AG04449 (cell line): ENCODE results near the gene TMEM106C.

Source experiments
- CTCF ChIA-PET: fragments of 350-600 bp; formaldehyde crosslinking; extraction: SDS; loops from one replicate; lab custom pipeline; 2021; ENCODE audit warnings: antibody characterized with exemption; lab: Yijun Ruan, JAX
- POLR2A ChIA-PET: fragments of 400-600, 350-600 bp; formaldehyde crosslinking; extraction: SDS; loops from one replicate; lab custom pipeline; 2020; ENCODE audit warnings: antibody characterized with exemption, inconsistent platforms; lab: Yijun Ruan, JAX
- DNase-seq: peaks from one replicate; pipeline ENCODE4 v3.0.0-alpha.2; 2010; ENCODE audit warnings: low read depth, low spot score
- H3K4me3 ChIP-seq: 2 replicates; pipeline ENCODE4 v1.5.1; 2011; ENCODE audit warnings: low read depth, mild to moderate bottlenecking, control low read depth, low read length
- TF ChIP-seq, protein P1 (sequence below): IDR thresholded peaks from one replicate; pipeline ENCODE4 v1.5.1; 2011; ENCODE audit warnings: mild to moderate bottlenecking, moderate library complexity, low read length, control low read depth, inconsistent platforms; ENCODE audit not compliant: insufficient read depth; ENCODE audit errors: missing control alignments

TMEM106C gene

GRCh38 chr12:48017496-48017895 is 54.1 kb downstream of the TMEM106C start:
- ChIA-PET CTCF (no interaction called here), POLR2A (no interaction called here)
- H3K4me3 ChIP-seq = no peak overlapping the region
- no peak for DNase-seq
- TF ChIP-seq, protein P1, sequence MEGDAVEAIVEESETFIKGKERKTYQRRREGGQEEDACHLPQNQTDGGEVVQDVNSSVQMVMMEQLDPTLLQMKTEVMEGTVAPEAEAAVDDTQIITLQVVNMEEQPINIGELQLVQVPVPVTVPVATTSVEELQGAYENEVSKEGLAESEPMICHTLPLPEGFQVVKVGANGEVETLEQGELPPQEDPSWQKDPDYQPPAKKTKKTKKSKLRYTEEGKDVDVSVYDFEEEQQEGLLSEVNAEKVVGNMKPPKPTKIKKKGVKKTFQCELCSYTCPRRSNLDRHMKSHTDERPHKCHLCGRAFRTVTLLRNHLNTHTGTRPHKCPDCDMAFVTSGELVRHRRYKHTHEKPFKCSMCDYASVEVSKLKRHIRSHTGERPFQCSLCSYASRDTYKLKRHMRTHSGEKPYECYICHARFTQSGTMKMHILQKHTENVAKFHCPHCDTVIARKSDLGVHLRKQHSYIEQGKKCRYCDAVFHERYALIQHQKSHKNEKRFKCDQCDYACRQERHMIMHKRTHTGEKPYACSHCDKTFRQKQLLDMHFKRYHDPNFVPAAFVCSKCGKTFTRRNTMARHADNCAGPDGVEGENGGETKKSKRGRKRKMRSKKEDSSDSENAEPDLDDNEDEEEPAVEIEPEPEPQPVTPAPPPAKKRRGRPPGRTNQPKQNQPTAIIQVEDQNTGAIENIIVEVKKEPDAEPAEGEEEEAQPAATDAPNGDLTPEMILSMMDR = no peak

DNA sequence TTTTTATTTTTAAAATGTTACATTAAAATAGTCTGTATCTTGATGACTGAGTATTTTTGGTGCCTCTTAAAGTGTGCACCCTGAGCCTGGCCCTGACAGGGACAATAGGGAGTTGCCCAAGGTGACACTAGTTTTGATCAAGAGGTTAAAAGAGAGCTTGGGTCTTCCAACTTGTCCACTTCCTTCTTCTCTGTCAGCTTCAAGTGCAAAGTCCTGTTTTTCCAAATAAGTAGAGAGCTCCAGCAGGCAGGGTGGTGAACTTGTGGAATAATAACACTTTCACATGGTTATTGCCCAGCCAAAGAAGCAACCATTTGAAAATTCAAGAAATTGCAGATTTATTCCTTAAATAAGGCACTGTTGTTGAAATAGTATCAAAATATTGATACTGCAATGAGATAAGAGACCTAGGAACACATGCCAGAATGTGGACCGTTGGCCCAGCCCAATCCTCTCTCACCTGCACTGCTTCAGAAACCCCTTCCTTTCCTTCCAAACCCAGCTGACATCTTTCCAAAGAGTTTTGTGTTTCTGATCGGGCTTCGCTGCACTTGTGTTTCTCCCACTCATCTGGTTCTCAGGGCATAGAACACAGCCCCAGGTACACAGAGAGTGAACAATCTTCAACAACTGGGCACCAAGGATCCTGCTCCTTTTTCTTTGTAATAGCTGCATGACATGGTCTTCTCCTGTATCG is 54.7 kb downstream of the TMEM106C start:
- POLR2A ChIA-PET = no interaction called here
- TF ChIP-seq, protein P1 = no peak
- DNase-seq = no peak
- CTCF ChIA-PET = interaction anchor here (0.7 to 1.2 kb wide), 2 partner anchors 10 to 16 kb away, joined by 3 read pairs; no protein-coding TSS in a partner anchor
- H3K4me3 ChIP-seq = no peak overlapping the region
